GM18907 (cell line): Measurements from ENCODE around the gene STRIP2.
A peak's percentile ranks its signal among the peaks of the same experiment; 100 is the strongest.
"Not testable (repeated sequence)": the region's sequence is repeated elsewhere in the genome, so short reads cannot be mapped to it uniquely, and the experiment has no call there.

Experiments
- ATAC-seq: cut with Tn5 transposase; IDR thresholded peaks from one replicate; pipeline ENCODE4 v1.9.1; 2021; ENCODE audit warnings: mild to moderate bottlenecking, moderate library complexity; ENCODE audit not compliant: unreplicated experiment

STRIP2 gene

GRCh38 chr7:129433847-129434674 lies at the start of gene STRIP2:
TSS of gene STRIP2 (plus strand) at chr7:129434432. CDS start at chr7:129434473, 41 bp downstream.
- ATAC-seq = peak; percentile 95

- ATAC-seq = no peak
Observed at GRCh38 chr7:129385116-129385515, 49.1 kb upstream of the STRIP2 start.

- ATAC-seq = no peak
Observed at GRCh38 chr7:129385598-129385997, 48.6 kb upstream of the STRIP2 start.

GRCh38 chr7:129386506-129386905 lies 47.7 kb upstream of the STRIP2 start:
- no peak for ATAC-seq

- ATAC-seq = no peak
Observed at GRCh38 chr7:129387537-129387936, 46.7 kb upstream of the STRIP2 start.

GRCh38 chr7:129388333-129389098 lies 45.7 kb upstream of the STRIP2 start:
- no peak for ATAC-seq

- no peak for ATAC-seq
Observed at GRCh38 chr7:129389829-129390228, 44.4 kb upstream of the STRIP2 start.

- no peak for ATAC-seq
Observed at GRCh38 chr7:129390314-129390713, 43.9 kb upstream of the STRIP2 start.

GRCh38 chr7:129391546-129392171 lies 42.6 kb upstream of the STRIP2 start:
- ATAC-seq = no peak

GRCh38 chr7:129393255-129393654 lies 41.0 kb upstream of the STRIP2 start:
- ATAC-seq = no peak

GRCh38 chr7:129394101-129394500 lies 40.1 kb upstream of the STRIP2 start:
- ATAC-seq = no peak

GRCh38 chr7:129394982-129395914 lies 39.0 kb upstream of the STRIP2 start:
- ATAC-seq = no peak

- no peak for ATAC-seq
Observed at GRCh38 chr7:129401228-129401966, 32.8 kb upstream of the STRIP2 start.

GRCh38 chr7:129401967-129402860 lies 32.0 kb upstream of the STRIP2 start:
- ATAC-seq = peak; percentile 77

GRCh38 chr7:129405527-129405926 lies 28.7 kb upstream of the STRIP2 start:
- ATAC-seq = no peak

GRCh38 chr7:129410238-129410637 lies 24.0 kb upstream of the STRIP2 start:
- not testable (repeated sequence) for ATAC-seq

- no peak for ATAC-seq
Observed at GRCh38 chr7:129412501-129412900, 21.7 kb upstream of the STRIP2 start.

- no peak for ATAC-seq
Observed at GRCh38 chr7:129417073-129417472, 17.2 kb upstream of the STRIP2 start.
